H9 (cell line): ENCODE data around the gene PNPO. TPM values are rescaled to one million over a fixed set of nuclear protein-coding genes. Genes with fewer than 3 reads are reported as not detected.

Experiments
- DNase-seq: peaks from one replicate; pipeline ENCODE4 v3.0.0-alpha.2; 2017
- H2AFZ ChIP-seq: one replicate; pipeline ENCODE4 v1.6.1; 2013; ENCODE audit warnings: mild to moderate bottlenecking, low read length, control low read depth, moderate library complexity
- H2AK5ac ChIP-seq: 2 replicates; pipeline ENCODE4 v1.6.1; 2013; ENCODE audit warnings: low read length, control low read depth, mixed read lengths; ENCODE audit not compliant: insufficient read length
- H2BK120ac ChIP-seq: one replicate; pipeline ENCODE4 v1.6.1; 2013; ENCODE audit warnings: low read depth, mild to moderate bottlenecking, low read length, control low read depth, inconsistent platforms; ENCODE audit not compliant: poor library complexity, severe bottlenecking
- H2BK12ac ChIP-seq: 2 replicates; pipeline ENCODE4 v1.6.1; 2013; ENCODE audit warnings: low read length, control low read depth, mixed read lengths, low read depth; ENCODE audit not compliant: insufficient read length
- H2BK15ac ChIP-seq: 2 replicates; pipeline ENCODE4 v1.6.1; 2013; ENCODE audit warnings: low read depth, low read length, control low read depth
- H2BK20ac ChIP-seq: one replicate; pipeline ENCODE4 v1.6.1; 2013; ENCODE audit warnings: low read depth, mild to moderate bottlenecking, low read length, control low read depth, inconsistent platforms; ENCODE audit not compliant: poor library complexity, severe bottlenecking
- H2BK5ac ChIP-seq: 2 replicates; pipeline ENCODE4 v1.6.1; 2013; ENCODE audit warnings: low read length, control low read depth, mixed read lengths; ENCODE audit not compliant: insufficient read length
- H3K14ac ChIP-seq: 2 replicates; pipeline ENCODE4 v1.6.1; 2013; ENCODE audit warnings: low read length, control low read depth; ENCODE audit not compliant: insufficient read depth
- H3K18ac ChIP-seq: 2 replicates; pipeline ENCODE4 v1.6.1; 2013; ENCODE audit warnings: low read depth, mild to moderate bottlenecking, mixed read lengths, low read length, control low read depth; ENCODE audit not compliant: insufficient read length
- H3K23ac ChIP-seq: 2 replicates; pipeline ENCODE4 v1.6.1; 2013; ENCODE audit warnings: low read length, control low read depth, mixed read lengths, low read depth; ENCODE audit not compliant: insufficient read length
- H3K23me2 ChIP-seq: 2 replicates; pipeline ENCODE4 v1.6.1; 2013; ENCODE audit warnings: low read depth, mild to moderate bottlenecking, mixed read lengths, low read length, control low read depth; ENCODE audit not compliant: insufficient read length, poor library complexity, severe bottlenecking
- H3K27ac ChIP-seq: 2 replicates; pipeline ENCODE4 v1.5.1; 2013; ENCODE audit warnings: low read length, control low read depth, mixed read lengths, low read depth; ENCODE audit not compliant: insufficient read length
- H3K27me3 ChIP-seq: 2 replicates; pipeline ENCODE4 v1.6.1; 2013; ENCODE audit warnings: low read length, control low read depth, inconsistent platforms; ENCODE audit not compliant: insufficient read depth
- H3K4ac ChIP-seq: 2 replicates; pipeline ENCODE4 v1.6.1; 2013; ENCODE audit warnings: low read depth, mild to moderate bottlenecking, control low read depth, inconsistent platforms, low read length, moderate library complexity
- H3K4me1 ChIP-seq: 2 replicates; pipeline ENCODE4 v1.6.1; 2013; ENCODE audit warnings: low read length, control low read depth, inconsistent platforms; ENCODE audit not compliant: insufficient read depth
- H3K4me2 ChIP-seq: 2 replicates; pipeline ENCODE4 v1.6.1; 2013; ENCODE audit warnings: low read length, control low read depth, mixed read lengths; ENCODE audit not compliant: insufficient read length, insufficient read depth
- H3K56ac ChIP-seq: 2 replicates; pipeline ENCODE4 v1.6.1; 2013; ENCODE audit warnings: low read depth, mild to moderate bottlenecking, mixed read lengths, low read length, control low read depth; ENCODE audit not compliant: insufficient read length
- H3K79me1 ChIP-seq: 2 replicates; pipeline ENCODE4 v1.6.1; 2013; ENCODE audit warnings: low read depth, mild to moderate bottlenecking, moderate library complexity, low read length, control low read depth, inconsistent platforms; ENCODE audit not compliant: insufficient read depth, poor library complexity, severe bottlenecking
- H3K79me2 ChIP-seq: 2 replicates; pipeline ENCODE4 v1.6.1; 2013; ENCODE audit warnings: low read length, control low read depth, inconsistent platforms; ENCODE audit not compliant: insufficient read depth
- H3K9ac ChIP-seq: 2 replicates; pipeline ENCODE4 v1.6.1; 2013; ENCODE audit warnings: low read length, control low read depth, mixed read lengths; ENCODE audit not compliant: insufficient read length; ENCODE audit errors: extremely low read depth
- H3K9me3 ChIP-seq: one replicate; pipeline ENCODE4 v1.6.1; 2013; ENCODE audit warnings: low read depth, low read length, inconsistent platforms; ENCODE audit not compliant: control insufficient read depth
- H3T11ph ChIP-seq: one replicate; pipeline ENCODE4 v1.6.1; 2013; ENCODE audit warnings: mild to moderate bottlenecking, low read length, control low read depth, inconsistent platforms
- H4K20me1 ChIP-seq: one replicate; pipeline ENCODE4 v1.6.1; 2013; ENCODE audit not compliant: control insufficient read depth, insufficient read length, insufficient read depth
- H4K5ac ChIP-seq: 2 replicates; pipeline ENCODE4 v1.6.1; 2013; ENCODE audit warnings: low read depth, mild to moderate bottlenecking, mixed read lengths, low read length, control low read depth; ENCODE audit not compliant: insufficient read length
- H4K8ac ChIP-seq: replicated peaks from 2 replicates; pipeline ENCODE4 v1.6.1; 2013; ENCODE audit warnings: low read length, control low read depth, mixed read lengths, low read depth; ENCODE audit not compliant: insufficient read length
- H4K91ac ChIP-seq: 2 replicates; pipeline ENCODE4 v1.6.1; 2013; ENCODE audit warnings: low read depth, mild to moderate bottlenecking, moderate library complexity, mixed read lengths, low read length, control low read depth; ENCODE audit not compliant: insufficient read length
- H3K27ac Mint-ChIP-seq, 3 experiments: 2 replicates in 2 of 3; 3 replicates in 1 of 3; pipeline ENCODE4 v1.8.0; 2020 to 2021; ENCODE audit warnings: mixed read lengths in 3 of 3, mild to moderate bottlenecking in 1 of 3, moderate library complexity in 1 of 3
- H3K27me3 Mint-ChIP-seq: 2 replicates; pipeline ENCODE4 v1.8.0; 2021; ENCODE audit warnings: low read depth, mild to moderate bottlenecking, moderate library complexity, mixed read lengths
- H3K36me3 Mint-ChIP-seq, 3 experiments: 2 replicates in 2 of 3; 3 replicates in 1 of 3; pipeline ENCODE4 v1.8.0; 2020 to 2021; ENCODE audit warnings: low read depth in 3 of 3, mixed read lengths in 3 of 3; ENCODE audit not compliant: insufficient read depth in 1 of 3
- H3K4me1 Mint-ChIP-seq, 2 experiments: 2 replicates each; pipeline ENCODE4 v1.8.0; 2020; ENCODE audit warnings: mixed read lengths in 2 of 2
- H3K4me3 Mint-ChIP-seq, 2 experiments: 2 replicates in 1 of 2; 3 replicates in 1 of 2; pipeline ENCODE4 v1.8.0; 2020 to 2021; ENCODE audit warnings: mild to moderate bottlenecking in 2 of 2, mixed read lengths in 2 of 2, moderate library complexity in 1 of 2
- H3K9me3 Mint-ChIP-seq, 2 experiments: 2 replicates in 1 of 2; 3 replicates in 1 of 2; pipeline ENCODE4 v1.8.0; 2020; ENCODE audit warnings: mild to moderate bottlenecking in 2 of 2, mixed read lengths in 2 of 2, moderate library complexity in 1 of 2
- WGBS: extraction: QIAGEN DNeasy Blood & Tissue Kit; methylation state at CpG from one replicate; pipeline ENCODE4 v1.1.7; 2013; ENCODE audit warnings: missing lambda C conversion rate, low lambda C conversion rate, mixed read lengths; ENCODE audit not compliant: insufficient read length; ENCODE audit errors: extremely low coverage; 5-methylcytosine and 5-hydroxymethylcytosine counted together
- total RNA-seq: library from RNA; stranded (reverse); gene quantifications from 2 replicates; pipeline ENCODE4 v1.2.1, GENCODE V29; 2021
- TF ChIP-seq, protein P1 (sequence below): fragments of 200-600 bp; sonication (generic); conservative IDR thresholded peaks from 3 replicates; pipeline ENCODE4 v1.8.0; 2021; ENCODE audit warnings: antibody characterized with exemption, mild to moderate bottlenecking

Gene PNPO
- total RNA-seq, 1 experiment from 2014 or later = 6.7 TPM

DNA sequence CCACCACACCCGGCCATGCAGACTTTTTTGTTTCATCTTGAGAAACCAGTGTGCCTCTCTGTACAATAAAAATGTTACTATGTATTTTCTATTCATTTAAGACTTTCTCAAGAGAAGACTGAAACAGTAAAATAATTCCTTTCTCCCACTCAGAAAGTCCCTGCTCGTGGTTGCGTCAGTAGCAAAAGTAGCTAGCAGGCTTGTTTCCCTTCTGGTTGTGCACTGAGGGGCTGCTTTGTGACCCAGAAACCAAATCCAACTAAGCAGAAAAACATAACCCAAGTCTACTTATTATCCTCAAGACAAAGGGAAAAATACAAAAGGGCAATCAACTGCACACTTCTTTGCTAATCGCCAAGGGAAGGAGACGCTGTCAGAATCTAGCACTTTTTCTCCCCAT lies 3.4 kb upstream of the PNPO start:
- Mint-ChIP-seq H3K27me3 (peaks cover 35% of the 10 kb centered on the region), H3K9me3 (no peaks in the 10 kb centered on the region; a peak in 3 of 5 replicates), H3K4me1 (peaks cover 5 to 13% of the 10 kb centered on the region in 2 experiments; a peak in 3 of 4 replicates), H3K4me3 (no peak overlapping the region), H3K36me3 (peaks cover 0 to 3% (median 0%) of the 10 kb centered on the region in 3 experiments; a peak in 2 of 7 replicates), H3K27ac (no peak overlapping the region)
- no peaks in the 10 kb centered on the region for H3K79me1 ChIP-seq
- no peaks in the 10 kb centered on the region for H4K20me1 ChIP-seq
- no peak overlapping the region for H2BK20ac ChIP-seq
- H3K4me2 ChIP-seq = no peak overlapping the region
- no peak overlapping the region for H2AK5ac ChIP-seq
- H3K9ac ChIP-seq = no peak overlapping the region
- H2AFZ ChIP-seq = no peak overlapping the region
- no peak overlapping the region for H3K23ac ChIP-seq
- no peak overlapping the region for H3K56ac ChIP-seq
- no peak overlapping the region for H3T11ph ChIP-seq
- no peak overlapping the region for H4K8ac ChIP-seq
- H3K27ac ChIP-seq = no peak overlapping the region
- TF ChIP-seq, protein P1, sequence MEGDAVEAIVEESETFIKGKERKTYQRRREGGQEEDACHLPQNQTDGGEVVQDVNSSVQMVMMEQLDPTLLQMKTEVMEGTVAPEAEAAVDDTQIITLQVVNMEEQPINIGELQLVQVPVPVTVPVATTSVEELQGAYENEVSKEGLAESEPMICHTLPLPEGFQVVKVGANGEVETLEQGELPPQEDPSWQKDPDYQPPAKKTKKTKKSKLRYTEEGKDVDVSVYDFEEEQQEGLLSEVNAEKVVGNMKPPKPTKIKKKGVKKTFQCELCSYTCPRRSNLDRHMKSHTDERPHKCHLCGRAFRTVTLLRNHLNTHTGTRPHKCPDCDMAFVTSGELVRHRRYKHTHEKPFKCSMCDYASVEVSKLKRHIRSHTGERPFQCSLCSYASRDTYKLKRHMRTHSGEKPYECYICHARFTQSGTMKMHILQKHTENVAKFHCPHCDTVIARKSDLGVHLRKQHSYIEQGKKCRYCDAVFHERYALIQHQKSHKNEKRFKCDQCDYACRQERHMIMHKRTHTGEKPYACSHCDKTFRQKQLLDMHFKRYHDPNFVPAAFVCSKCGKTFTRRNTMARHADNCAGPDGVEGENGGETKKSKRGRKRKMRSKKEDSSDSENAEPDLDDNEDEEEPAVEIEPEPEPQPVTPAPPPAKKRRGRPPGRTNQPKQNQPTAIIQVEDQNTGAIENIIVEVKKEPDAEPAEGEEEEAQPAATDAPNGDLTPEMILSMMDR = no peak
- no peak overlapping the region for H3K14ac ChIP-seq
- H3K9me3 ChIP-seq = no peaks in the 10 kb centered on the region
- no peak overlapping the region for H2BK12ac ChIP-seq
- H3K18ac ChIP-seq = no peak overlapping the region
- H2BK120ac ChIP-seq = no peak overlapping the region
- H3K79me2 ChIP-seq = no peaks in the 10 kb centered on the region
- no peak overlapping the region for H4K91ac ChIP-seq
- H2BK15ac ChIP-seq = no peak overlapping the region
- no peaks in the 10 kb centered on the region for H3K4me1 ChIP-seq
- no peak for DNase-seq
- H4K5ac ChIP-seq = no peak overlapping the region
- WGBS = no CpG with 5 or more reads among the region's 5 CpGs
- H3K27me3 ChIP-seq = peaks cover 2% of the 10 kb centered on the region; the same call in 1 of the 2 replicates
- H3K23me2 ChIP-seq = peaks cover 9% of the 10 kb centered on the region
- H3K4ac ChIP-seq = no peak overlapping the region
- H2BK5ac ChIP-seq = no peak overlapping the region
